NCI-H1417 (cell line): ENCODE measurements around the gene GJB3.
"Not testable (repeated sequence)": the region's sequence is repeated elsewhere in the genome, so short reads cannot be mapped to it uniquely, and the experiment has no call there.

ENCODE experiments used
- DNase-seq, 3 experiments: peaks; one replicate each; lab custom pipeline; 2025; lab: John Stamatoyannopoulos, UW

GJB3 gene

DNA sequence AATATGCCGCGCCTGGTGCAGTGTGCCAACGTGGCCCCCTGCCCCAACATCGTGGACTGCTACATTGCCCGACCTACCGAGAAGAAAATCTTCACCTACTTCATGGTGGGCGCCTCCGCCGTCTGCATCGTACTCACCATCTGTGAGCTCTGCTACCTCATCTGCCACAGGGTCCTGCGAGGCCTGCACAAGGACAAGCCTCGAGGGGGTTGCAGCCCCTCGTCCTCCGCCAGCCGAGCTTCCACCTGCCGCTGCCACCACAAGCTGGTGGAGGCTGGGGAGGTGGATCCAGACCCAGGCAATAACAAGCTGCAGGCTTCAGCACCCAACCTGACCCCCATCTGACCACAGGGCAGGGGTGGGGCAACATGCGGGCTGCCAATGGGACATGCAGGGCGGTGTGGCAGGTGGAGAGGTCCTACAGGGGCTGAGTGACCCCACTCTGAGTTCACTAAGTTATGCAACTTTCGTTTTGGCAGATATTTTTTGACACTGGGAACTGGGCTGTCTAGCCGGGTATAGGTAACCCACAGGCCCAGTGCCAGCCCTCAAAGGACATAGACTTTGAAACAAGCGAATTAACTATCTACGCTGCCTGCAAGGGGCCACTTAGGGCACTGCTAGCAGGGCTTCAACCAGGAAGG lies 4.3 kb downstream of the GJB3 start:
- no peak for DNase-seq

DNA sequence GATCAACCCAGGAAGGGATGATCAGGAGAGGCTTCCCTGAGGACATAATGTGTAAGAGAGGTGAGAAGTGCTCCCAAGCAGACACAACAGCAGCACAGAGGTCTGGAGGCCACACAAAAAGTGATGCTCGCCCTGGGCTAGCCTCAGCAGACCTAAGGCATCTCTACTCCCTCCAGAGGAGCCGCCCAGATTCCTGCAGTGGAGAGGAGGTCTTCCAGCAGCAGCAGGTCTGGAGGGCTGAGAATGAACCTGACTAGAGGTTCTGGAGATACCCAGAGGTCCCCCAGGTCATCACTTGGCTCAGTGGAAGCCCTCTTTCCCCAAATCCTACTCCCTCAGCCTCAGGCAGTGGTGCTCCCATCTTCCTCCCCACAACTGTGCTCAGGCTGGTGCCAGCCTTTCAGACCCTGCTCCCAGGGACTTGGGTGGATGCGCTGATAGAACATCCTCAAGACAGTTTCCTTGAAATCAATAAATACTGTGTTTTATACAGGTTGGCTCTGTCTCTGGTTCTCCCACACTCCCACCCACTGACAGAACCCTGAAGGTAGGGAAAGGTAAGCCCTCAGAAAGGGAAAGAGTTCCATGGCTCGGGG lies 5.0 kb downstream of the GJB3 start:
- no peak for DNase-seq

DNA sequence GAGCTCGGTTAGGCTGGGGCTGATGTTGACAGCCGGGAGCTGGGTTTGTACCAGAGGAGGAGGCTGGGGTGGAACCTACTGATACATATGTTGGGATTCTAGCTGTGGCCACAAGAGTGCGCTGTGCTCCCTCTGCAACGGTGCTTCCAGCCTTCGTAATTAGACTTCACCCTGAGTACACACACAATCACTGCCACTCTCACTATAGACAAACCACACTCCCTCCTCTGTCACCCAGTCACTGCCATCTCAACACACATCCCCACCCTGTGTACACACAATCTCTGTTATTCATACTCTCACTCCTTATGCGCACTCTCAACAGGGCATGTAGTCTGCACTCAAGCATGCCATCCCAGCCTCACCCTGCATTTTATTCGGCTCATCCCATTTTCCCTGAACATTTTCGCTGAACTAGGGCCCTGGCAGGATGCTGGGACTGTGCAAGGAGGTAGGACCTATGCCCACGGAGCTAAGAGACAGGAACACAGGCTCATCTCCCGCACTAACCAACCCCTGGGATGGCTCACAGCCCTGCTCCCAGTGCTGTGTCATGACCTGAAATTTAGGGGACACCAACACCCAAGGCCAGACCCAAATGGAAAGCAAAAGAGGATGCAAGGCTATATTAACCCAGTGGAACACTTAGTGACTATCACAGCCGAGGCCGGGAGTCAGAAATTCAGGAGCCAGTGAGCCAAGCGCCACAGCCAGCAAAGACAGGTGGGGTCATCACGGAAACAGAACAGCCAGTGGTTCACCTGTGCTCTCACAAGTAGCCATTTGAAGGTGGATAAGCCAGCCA lies 5.7 kb downstream of the GJB3 start:
- DNase-seq, result peak; percentile 65 to 85 (median 66)

DNA sequence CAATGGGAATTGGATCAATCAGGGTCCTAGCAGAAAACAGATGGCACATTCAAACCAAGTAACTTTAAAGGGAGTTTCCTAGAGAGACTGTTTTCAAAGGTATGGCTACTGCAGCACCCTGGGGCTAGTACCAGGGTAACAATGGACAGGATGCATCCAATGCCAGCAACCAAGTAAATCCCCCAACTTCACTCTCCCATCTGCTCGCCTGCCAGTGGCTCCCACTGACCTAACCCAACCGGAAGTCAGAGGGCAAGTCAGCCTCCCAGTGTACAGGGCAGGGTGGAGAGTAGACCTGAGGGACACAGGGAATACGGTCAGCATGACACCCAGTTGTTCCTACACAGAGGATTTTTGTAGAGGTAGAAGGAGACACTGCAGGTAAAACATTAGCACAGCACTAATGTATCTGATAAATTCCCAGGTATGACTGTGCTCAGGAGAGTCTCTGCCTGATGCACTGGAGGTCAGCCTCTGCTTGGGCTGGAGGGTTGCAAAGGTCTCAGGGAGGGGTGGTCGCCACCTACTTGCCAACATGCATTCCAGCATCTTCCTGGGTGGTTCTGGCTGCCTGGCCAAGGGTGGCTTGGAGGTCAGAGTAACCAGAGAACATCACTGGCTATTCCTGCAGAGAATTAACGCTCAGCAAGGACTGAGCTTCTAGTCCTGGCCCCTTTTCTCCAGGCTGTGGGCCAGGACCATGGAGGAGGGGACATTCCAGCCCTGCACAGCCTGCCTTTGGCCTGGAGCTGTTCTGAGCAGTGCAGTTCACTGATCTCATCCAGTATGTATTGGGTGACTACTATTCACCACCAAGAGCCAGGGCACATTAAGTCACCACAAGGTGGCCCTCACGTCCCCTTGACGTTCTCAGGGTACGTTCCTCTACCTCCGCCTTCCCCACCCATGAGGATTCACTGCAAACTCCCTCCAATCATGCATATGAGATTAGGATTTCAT lies 6.7 kb downstream of the GJB3 start:
- no peak for DNase-seq

DNA sequence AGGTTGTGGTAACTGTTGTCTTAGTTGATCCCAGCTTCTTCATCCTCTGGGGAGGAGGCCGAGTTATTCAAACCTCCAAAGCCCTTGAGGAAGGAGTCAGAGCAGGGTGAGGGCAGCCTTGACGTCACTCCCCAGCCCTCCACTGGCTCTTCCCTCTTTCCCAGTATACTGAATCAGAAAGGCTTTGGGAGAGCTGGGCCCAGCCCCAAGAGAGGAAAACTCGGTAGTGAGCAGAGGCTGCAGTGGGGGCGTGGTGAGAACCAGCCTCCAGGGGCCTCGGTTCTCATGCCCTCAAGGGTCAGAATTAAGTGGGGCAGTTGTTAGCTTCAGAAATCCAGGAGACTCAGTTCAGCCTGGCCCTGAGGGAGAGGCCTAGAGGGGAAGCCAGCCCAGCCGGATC lies 10.0 kb downstream of the GJB3 start:
- DNase-seq, result no peak

DNA sequence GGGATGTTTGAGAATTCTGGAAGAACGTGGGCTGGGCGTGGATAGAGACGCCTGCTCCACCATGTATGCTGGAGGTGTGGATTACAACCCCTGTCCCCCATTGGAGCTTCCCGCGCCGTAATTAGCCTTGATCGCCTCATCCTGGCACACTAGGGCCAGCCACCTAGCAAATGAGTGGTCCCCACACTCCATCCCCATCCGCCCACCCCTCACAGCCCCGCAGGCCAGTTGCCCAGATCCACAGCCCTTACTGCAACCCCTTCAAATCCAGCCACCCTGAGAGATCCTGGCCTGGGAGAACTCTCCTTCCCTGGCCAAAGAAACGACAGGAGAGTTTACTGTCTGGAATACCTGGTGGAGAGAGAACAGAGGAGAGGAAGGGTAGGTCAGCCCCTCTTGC lies 11.4 kb downstream of the GJB3 start:
- DNase-seq, result no peak

DNA sequence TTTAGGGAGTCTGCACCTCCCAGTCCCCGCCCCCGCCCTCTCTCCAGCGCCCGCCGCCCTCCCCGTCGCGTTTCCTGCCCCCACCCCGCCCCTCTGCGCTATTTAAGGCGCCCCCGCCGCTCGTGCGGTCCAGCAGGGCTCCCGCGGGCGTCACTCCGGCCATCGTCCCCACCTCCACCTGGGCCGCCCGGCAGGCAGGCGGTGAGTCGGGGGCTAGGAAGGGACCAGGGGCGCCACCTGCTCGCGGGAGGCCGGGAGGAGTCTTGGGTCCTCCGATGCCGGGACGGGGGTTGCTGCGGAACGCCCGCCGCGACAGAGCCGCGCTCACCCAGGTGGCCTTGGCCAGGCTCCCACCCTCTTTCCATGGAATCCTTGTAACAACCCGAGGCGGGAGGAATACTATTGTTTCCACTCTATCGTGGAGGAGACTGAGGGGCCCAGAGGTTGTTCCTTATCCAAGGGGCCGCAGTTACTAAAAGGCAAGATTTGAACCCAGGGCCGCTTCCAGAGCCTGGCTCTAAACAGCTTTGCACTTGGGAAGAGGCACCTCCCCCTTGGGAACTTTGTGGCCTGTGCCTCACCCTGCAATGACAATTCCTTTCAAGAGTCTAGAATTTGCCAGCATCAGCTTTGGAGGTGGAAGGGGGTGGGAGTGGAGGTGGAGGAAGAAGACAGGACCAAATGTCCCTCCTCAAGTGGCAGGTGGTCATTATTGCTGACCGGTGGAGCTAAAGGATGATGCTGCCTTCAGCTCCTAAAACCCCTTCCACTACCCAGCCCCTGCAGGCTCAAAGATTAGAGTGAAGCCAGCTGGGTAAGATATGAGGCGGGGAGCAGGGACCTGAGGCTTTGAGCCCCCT lies 12.1 kb downstream of the GJB3 start, which contains the start of gene GJA4:
Gene GJA4, plus strand, starts transcription at position 132 of the 860 bp plus-strand sequence. CDS start 1,215 bp downstream, outside the sequence.
- no peak for DNase-seq

DNA sequence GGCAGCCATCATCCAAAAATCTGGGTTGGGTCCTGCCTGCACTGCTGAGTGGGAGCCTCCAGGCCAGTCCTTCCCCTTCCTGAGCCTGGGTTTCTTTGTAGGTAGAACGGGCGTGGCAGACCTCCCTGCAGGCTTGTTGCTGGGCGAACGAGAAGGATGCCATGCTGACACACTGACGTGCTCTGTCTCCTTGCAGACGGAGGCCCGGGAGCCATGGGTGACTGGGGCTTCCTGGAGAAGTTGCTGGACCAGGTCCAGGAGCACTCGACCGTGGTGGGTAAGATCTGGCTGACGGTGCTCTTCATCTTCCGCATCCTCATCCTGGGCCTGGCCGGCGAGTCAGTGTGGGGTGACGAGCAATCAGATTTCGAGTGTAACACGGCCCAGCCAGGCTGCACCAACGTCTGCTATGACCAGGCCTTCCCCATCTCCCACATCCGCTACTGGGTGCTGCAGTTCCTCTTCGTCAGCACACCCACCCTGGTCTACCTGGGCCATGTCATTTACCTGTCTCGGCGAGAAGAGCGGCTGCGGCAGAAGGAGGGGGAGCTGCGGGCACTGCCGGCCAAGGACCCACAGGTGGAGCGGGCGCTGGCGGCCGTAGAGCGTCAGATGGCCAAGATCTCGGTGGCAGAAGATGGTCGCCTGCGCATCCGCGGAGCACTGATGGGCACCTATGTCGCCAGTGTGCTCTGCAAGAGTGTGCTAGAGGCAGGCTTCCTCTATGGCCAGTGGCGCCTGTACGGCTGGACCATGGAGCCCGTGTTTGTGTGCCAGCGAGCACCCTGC lies 13.2 kb downstream of the GJB3 start:
- DNase-seq, result no peak

DNA sequence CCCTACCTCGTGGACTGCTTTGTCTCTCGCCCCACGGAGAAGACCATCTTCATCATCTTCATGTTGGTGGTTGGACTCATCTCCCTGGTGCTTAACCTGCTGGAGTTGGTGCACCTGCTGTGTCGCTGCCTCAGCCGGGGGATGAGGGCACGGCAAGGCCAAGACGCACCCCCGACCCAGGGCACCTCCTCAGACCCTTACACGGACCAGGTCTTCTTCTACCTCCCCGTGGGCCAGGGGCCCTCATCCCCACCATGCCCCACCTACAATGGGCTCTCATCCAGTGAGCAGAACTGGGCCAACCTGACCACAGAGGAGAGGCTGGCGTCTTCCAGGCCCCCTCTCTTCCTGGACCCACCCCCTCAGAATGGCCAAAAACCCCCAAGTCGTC lies 13.8 kb downstream of the GJB3 start:
- no peak for DNase-seq

DNA sequence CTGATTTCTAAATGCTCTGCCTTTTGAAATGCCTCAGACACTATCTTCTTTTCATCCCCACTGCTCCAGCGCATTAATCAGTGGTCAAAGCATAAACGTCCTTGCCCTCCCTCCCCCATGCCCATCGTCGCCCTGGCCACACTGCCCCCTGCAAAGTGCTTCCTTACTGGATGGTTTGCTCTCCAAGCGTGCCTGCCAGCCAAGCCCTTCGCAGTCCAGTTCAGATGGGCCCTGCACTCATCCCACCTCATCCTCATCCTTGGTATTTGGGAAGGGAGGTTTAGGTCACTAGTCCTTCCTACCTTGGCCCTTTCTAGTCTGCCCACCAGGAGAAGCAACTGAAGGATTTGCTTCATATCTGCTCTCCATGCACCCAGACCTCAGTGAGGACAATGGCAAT lies 14.9 kb downstream of the GJB3 start:
- no peak for DNase-seq

DNA sequence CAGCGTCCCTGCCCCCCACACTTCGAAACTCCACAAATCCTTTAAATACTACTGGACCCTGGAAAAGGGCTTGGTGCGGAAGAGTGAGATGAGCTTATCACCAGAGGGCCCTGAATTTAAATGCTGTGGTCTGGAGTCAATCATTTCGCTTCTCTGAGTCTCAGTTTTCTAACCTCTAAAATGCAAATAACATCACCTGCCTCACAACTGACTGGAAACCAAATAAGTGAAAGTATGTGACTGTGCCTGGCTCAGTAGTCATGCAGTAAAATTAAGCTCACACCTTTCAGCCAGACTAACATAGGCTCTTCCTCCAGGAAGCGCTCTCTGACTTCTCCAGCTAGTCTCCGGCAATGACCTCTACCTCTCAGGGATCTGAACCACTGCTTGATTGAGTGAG lies 16.0 kb downstream of the GJB3 start:
- DNase-seq, result no peak

DNA sequence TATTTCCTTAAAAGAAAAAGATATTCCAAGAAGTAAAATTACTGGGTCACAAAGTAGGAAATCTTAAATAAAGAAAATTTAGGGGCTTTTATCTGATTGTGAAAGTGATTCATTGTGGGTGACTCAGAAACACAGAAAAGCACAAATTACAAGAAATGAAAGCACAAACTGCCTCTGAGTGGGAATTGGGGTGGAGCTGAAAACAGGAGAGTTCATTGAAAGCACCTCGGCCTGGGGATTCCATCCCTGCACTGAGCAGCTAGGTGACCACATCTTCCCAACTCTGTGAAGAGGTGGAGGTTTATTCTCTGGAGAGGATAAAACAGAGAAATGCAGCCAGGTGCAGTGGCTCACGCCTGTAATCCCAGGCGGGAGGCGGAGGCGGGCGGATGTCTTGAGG lies 19.2 kb downstream of the GJB3 start:
- no peak for DNase-seq

DNA sequence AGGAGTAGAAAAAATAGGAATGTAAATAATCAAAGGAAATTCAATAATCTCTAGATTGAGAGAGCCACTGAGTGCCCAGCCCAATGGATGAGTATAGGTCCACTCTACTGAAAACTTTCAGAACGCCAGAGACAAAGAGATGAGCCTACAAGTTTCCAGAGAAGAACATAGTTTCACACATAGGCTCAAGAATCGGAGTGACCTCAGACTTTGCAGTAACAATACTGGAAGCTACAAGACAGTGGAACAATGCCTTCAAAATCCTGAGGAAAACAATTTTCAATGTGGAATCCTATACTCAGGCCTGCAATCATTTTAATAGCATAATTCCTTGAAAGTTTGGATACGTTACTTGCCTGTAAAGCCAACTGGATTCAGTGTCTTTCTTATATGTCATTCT lies 22.8 kb downstream of the GJB3 start:
- DNase-seq, result no peak

DNA sequence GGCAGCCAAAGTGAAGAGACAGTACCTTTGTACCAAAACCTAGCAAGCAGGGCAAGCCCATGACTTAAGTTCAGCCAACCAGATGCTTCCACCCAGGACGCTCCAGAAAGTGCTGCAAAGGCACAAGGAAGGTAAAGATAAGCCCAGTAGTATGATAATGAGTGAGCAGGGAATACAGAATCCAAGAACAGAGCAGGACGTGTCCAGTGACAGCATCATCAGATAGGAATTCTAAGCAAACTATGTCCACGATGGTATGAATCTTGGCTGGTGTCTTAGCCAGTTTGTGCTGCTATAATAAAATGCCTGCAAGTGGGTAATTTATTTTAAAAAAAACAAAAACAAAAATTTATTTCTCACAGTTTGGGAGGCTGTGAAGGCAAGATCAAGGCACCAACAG lies 25.4 kb downstream of the GJB3 start:
- no peak for DNase-seq

DNA sequence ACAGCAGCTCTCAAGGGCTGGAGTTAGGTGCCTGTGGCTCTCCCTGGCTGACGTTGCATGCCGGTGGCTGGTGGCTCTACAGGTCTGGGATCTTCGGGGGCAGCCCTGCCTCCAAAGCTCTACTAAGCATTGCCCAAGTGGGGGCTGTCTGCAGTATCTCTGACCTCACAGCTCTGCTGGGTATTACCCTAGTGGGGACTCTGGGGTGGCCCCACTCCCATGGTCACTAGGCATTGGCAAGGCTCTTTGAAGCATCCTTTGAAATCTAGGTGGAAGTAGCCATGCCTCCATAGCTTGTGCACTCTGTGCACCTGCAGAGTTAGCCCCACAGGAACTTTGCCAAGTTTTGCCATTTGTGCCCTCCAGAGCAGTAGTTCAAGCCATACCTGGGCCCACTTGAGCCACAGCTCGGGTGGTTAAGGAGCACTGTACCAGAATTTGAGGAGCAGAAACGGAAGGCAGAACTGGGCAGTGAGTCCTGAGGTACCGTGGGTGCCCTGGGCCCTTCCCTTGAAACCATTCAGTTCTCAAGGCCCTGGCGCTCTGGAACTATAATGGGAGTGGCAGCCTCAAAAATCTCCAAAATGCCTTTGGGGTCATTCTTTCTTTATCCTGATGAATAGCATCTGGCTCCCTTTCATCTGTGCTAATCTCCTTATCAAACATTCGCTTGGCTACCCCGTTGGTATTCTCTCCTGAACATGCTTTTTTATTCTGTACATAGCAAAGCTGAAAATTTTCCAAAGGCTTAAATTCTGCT lies 27.2 kb downstream of the GJB3 start:
- no peak for DNase-seq

DNA sequence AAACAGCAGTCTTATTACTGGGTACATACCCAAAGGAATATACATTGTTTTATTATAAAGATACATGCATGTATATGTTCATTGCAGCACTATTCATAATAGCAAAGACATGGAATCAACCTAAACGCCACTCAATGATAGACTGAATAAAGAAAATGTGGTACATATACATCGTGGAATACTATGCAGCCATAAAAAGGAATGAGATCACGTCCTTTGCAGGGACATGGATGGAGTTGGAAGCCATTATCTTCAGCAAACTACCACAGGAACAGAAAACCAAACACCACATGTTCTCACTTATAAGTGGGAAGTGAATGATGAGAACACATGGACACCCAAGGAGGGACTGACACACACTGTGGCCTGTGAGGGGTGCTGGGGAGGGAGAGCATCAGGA lies 29.8 kb downstream of the GJB3 start:
- DNase-seq, result not testable (repeated sequence)

DNA sequence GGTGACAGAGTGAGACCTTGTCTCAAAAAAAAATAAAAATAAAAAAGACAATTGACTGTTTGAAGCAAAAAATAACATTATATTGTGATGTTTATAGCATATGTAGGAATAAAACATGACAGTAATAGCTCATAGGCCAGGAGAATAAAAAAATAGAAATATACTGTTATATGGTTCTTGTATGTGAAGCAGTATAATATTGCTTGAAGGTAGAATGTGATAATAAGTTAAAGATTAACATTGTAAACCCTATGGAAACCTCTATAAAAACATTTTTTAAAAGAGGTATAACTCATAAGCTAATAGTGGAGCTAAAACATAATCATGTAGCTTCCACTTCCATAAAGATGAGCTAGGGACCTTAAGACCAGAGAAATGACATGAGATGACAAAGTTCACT lies 35.3 kb downstream of the GJB3 start:
- DNase-seq, result no peak

DNA sequence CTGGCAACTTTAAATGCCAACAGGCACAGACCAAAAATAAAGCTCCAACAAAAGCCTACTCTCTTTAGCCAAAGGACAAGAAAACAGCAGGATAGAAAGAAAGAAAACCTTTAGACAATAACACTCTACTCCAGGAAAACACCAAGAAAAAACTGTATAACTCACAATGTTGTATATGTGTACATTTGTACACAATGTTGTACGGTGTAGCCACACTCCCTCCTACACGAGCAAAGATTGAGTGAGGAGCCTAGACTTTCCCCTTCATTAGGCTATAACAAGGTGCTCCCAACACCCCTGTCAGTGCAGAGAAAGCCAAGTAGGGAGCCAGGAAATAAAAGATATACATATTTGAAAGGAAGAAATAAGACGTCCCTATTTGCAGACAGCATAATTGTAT lies 35.8 kb downstream of the GJB3 start:
- DNase-seq, result no peak

DNA sequence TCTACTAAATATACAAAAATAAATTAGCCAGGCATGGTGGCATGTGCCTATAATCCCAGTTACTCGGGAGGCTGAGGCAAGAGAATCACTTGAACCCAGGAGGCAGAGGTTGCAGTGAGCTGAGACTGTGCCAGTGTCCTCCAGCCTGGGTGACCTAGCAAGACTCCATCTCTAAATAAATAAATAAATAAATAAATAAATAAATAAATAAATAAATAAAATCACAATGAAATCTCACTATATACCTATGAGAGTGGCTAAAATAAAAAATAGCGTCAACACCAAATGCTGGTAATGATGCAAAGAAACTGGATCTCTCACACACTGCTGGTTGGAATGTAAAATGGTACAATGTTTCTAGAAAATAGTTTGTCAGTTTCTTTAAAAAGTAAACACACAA lies 37.8 kb downstream of the GJB3 start:
- DNase-seq, result not testable (repeated sequence)

DNA sequence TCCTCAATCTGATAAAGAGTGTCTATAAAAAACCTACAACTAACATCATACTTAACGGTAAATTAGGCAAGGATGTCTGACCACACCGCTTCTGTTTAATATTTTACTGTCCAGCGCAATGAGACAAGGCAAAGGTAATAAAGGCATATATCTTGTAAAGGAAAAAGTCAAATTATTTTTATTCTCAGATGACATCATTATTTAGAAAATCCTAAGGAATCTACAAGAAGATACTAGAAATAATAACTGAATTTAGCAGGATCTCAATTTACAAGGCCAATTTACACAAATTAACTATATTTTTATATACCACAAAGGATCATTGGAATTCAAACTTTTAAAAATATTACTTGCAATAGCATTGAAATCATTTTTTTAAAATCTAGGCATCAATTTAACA lies 41.2 kb downstream of the GJB3 start:
- DNase-seq, result no peak
